B cell (primary cell): ENCODE data around the gene SNED1. TPM values are rescaled to one million over a fixed set of nuclear protein-coding genes. Genes with fewer than 3 reads are reported as not detected.

Experiments used
- ATAC-seq: fragments of 200-7000 bp; cut with Tn5 transposase; one replicate; pipeline ENCODE4 v1.10.0; 2021; ENCODE audit warnings: low read depth, mild to moderate bottlenecking, moderate number of reproducible peaks, moderate library complexity
- CTCF ChIA-PET: fragments of 350-600 bp; sonication (Branson Sonifier 250); formaldehyde crosslinking; loops from one replicate; lab custom pipeline; 2021; ENCODE audit warnings: antibody characterized with exemption, inconsistent platforms; lab: Charles Lee
- POLR2A ChIA-PET: fragments of 350-600 bp; sonication (Branson Sonifier 250); formaldehyde crosslinking; loops from one replicate; lab custom pipeline; 2021; ENCODE audit warnings: antibody characterized with exemption; lab: Charles Lee
- DNase-seq: peaks from one replicate; pipeline ENCODE4 v3.0.0; 2013
- H2AFZ ChIP-seq: 2 replicates; pipeline ENCODE4 v1.6.1; 2012; ENCODE audit warnings: mild to moderate bottlenecking, low read depth, low read length; ENCODE audit not compliant: insufficient read depth, poor library complexity, severe bottlenecking
- H3K27ac ChIP-seq, 2 donors: 1 replicate in 1 of 2; 2 replicates in 1 of 2; pipeline ENCODE4 v1.5.1; 2012 to 2013; ENCODE audit warnings: low read length in 2 of 2, mild to moderate bottlenecking in 2 of 2, moderate library complexity in 1 of 2
- H3K27me3 ChIP-seq, 4 experiments: fragments of 200-600 bp in 1 of 4; sonication (generic) in 1 of 4; replicated peaks in 1 of 4; 1 replicate in 2 of 4; 2 replicates in 2 of 4; pipeline versions ENCODE4 v1.6.1 to v1.7.0; 2013 to 2016; ENCODE audit warnings: low read length in 3 of 4, mild to moderate bottlenecking in 2 of 4, mixed read lengths in 1 of 4, moderate library complexity in 1 of 4; ENCODE audit not compliant: insufficient read depth in 4 of 4, control insufficient read depth in 3 of 4; ENCODE audit errors: control extremely low read depth in 1 of 4
- H3K36me3 ChIP-seq, 2 experiments: replicated peaks in 1 of 2; 1 replicate in 1 of 2; 2 replicates in 1 of 2; pipeline versions ENCODE4 v1.6.1 to v1.7.1; 2013; ENCODE audit warnings: low read length in 1 of 2; ENCODE audit not compliant: insufficient read depth in 2 of 2, control insufficient read depth in 1 of 2; ENCODE audit errors: control extremely low read depth in 1 of 2, extremely low read depth in 1 of 2
- H3K4me1 ChIP-seq, 2 donors: fragments of 200-600 bp in 1 of 2; sonication (generic) in 1 of 2; 1 replicate in 1 of 2; 2 replicates in 1 of 2; pipeline versions ENCODE4 v1.5.1 to v1.6.1; 2013 to 2017; ENCODE audit warnings: low read length in 2 of 2; ENCODE audit not compliant: control insufficient read depth in 2 of 2, insufficient read depth in 2 of 2
- H3K4me2 ChIP-seq: replicated peaks from 2 replicates; pipeline ENCODE3; 2012; ENCODE audit warnings: mild to moderate bottlenecking, low read depth, low read length; ENCODE audit not compliant: poor library complexity, severe bottlenecking
- H3K4me3 ChIP-seq, 5 experiments: fragments of 200-600 bp in 1 of 5; sonication (generic) in 1 of 5; 1 replicate in 3 of 5; 2 replicates in 2 of 5; pipeline versions ENCODE4 v1.5.1 to v1.7.0; 2011 to 2016; ENCODE audit warnings: low read length in 4 of 5, mild to moderate bottlenecking in 4 of 5, low read depth in 2 of 5, control low read depth in 1 of 5, moderate library complexity in 1 of 5; ENCODE audit not compliant: insufficient read depth in 1 of 5; ENCODE audit errors: control extremely low read depth in 1 of 5, extremely low read depth in 1 of 5
- H3K79me2 ChIP-seq: fragments of 200-600 bp; sonication (generic); one replicate; pipeline ENCODE4 v1.6.0; 2016; ENCODE audit warnings: low read length; ENCODE audit not compliant: control insufficient read depth, insufficient read depth
- H3K9ac ChIP-seq: fragments of 200-600 bp; sonication (generic); 2 replicates; pipeline ENCODE4 v1.6.1; 2017; ENCODE audit warnings: mild to moderate bottlenecking, low read length, moderate library complexity
- H3K9me3 ChIP-seq, 3 donors: one replicate each; pipeline versions ENCODE4 v1.6.1 to v1.7.1; 2013; ENCODE audit warnings: low read length in 2 of 3; ENCODE audit not compliant: control insufficient read depth in 2 of 3, insufficient read depth in 1 of 3; ENCODE audit errors: control extremely low read depth in 1 of 3
- H4K20me1 ChIP-seq: 2 replicates; pipeline ENCODE4 v1.6.0; 2012; ENCODE audit warnings: mild to moderate bottlenecking, low read length; ENCODE audit not compliant: insufficient read depth, control insufficient read depth, poor library complexity, severe bottlenecking
- H3K27ac Mint-ChIP-seq: one replicate; pipeline ENCODE4 v1.8.0; 2021; ENCODE audit warnings: mixed read lengths
- H3K27me3 Mint-ChIP-seq: one replicate; pipeline ENCODE4 v1.8.0; 2021; ENCODE audit warnings: mixed read lengths
- H3K4me1 Mint-ChIP-seq: one replicate; pipeline ENCODE4 v1.8.0; 2021; ENCODE audit warnings: mixed read lengths
- H3K4me3 Mint-ChIP-seq: one replicate; pipeline ENCODE4 v1.8.0; 2021; ENCODE audit warnings: mixed read lengths
- H3K9me3 Mint-ChIP-seq: one replicate; pipeline ENCODE4 v1.8.0; 2022; ENCODE audit warnings: mixed read lengths; ENCODE audit not compliant: insufficient read depth
- CTCF ChIP-seq: fragments of 200-600 bp; IDR thresholded peaks from one replicate; pipeline ENCODE4 v1.8.0; 2022; ENCODE audit warnings: antibody characterized with exemption, mild to moderate bottlenecking
- EZH2 ChIP-seq: IDR thresholded peaks from 2 replicates; pipeline ENCODE4 v1.6.1; 2012; ENCODE audit warnings: borderline replicate concordance, low read depth, mild to moderate bottlenecking, moderate library complexity, low read length; ENCODE audit not compliant: insufficient read depth, poor library complexity, severe bottlenecking
- WGBS: methylation state at CpG from one replicate; pipeline ENCODE4 v1.1.5; 2013; ENCODE audit warnings: missing lambda C conversion rate; ENCODE audit not compliant: insufficient coverage; 5-methylcytosine and 5-hydroxymethylcytosine counted together
- intact Hi-C: fragments of 100-400 bp; cut with micrococcal nuclease; formaldehyde crosslinking; loops from one replicate; pipeline ENCODE4 v1.10.0; 2022
- polyA plus RNA-seq: library from polyadenylated mRNA; depleted of rRNA; stranded (reverse); fragments of >200 nt; gene quantifications from 2 replicates; pipeline ENCODE4 v1.2.3, GENCODE V29; 2012
- total RNA-seq, 2 donors: library from RNA; stranded (reverse); fragments of 120-200 nt in 1 of 2; gene quantifications; 1 replicate in 1 of 2; 2 replicates in 1 of 2; pipeline versions ENCODE4 v1.2.3 to v1.2.4, GENCODE V29; 2013 to 2022

The SNED1 gene
- total and polyA plus RNA-seq, 2 donors (not counting 1 experiment from before 2014, with no cell fraction given): 25.5 to 336 TPM

- Mint-ChIP-seq H3K27me3 (peaks cover 3% of the 10 kb centered on the region), H3K9me3 (no peaks in the 10 kb centered on the region), H3K4me1 (no peaks in the 10 kb centered on the region), H3K27ac (no peak overlapping the region), H3K4me3 (no peak overlapping the region)
- H3K36me3 ChIP-seq: no peaks in the 10 kb centered on the region
- H4K20me1 ChIP-seq: no peaks in the 10 kb centered on the region
- no peak overlapping the region for H3K27ac ChIP-seq
- H3K9ac ChIP-seq: no peak overlapping the region
- H3K4me2 ChIP-seq: no peak overlapping the region
- H3K79me2 ChIP-seq: no peaks in the 10 kb centered on the region
- no peaks in the 10 kb centered on the region for H3K4me1 ChIP-seq
- TF ChIP-seq EZH2 (no peak), CTCF (no peak)
- H3K4me3 ChIP-seq: no peak overlapping the region
- CTCF ChIA-PET: no interaction called here
- no peaks in the 10 kb centered on the region for H3K9me3 ChIP-seq
- peaks cover 0 to 14% (median 0%) of the 10 kb centered on the region in 4 experiments for H3K27me3 ChIP-seq
- DNase-seq (no peak), ATAC-seq (no peak)
- 83% methylated on average over 27 of the region's 27 CpGs for WGBS
- H2AFZ ChIP-seq: no peak overlapping the region
- POLR2A ChIA-PET: no interaction called here
- intact Hi-C loops: no loop called here
Observed at GRCh38 chr2:240960971-240961876, 37.2 kb upstream of the SNED1 start.

- Histone ChIP-seq H3K9ac (no peak overlapping the region), H3K9me3 (no peaks in the 10 kb centered on the region), H3K79me2 (no peaks in the 10 kb centered on the region), H2AFZ (no peak overlapping the region), H3K4me3 (no peak overlapping the region), H3K27ac (no peak overlapping the region), H4K20me1 (no peaks in the 10 kb centered on the region), H3K27me3 (peaks cover 0 to 12% (median 0%) of the 10 kb centered on the region in 4 experiments), H3K4me1 (no peaks in the 10 kb centered on the region), H3K4me2 (no peak overlapping the region), H3K36me3 (no peaks in the 10 kb centered on the region)
- ATAC-seq (no peak), DNase-seq (no peak)
- H3K27me3 Mint-ChIP-seq: no peaks in the 10 kb centered on the region
- no peaks in the 10 kb centered on the region for H3K9me3 Mint-ChIP-seq
- no peak overlapping the region for H3K27ac Mint-ChIP-seq
- POLR2A ChIA-PET: no interaction called here
- 91% methylated on average over 9 of the region's 12 CpGs for WGBS
- H3K4me3 Mint-ChIP-seq: no peak overlapping the region
- CTCF ChIA-PET: no interaction called here
- intact Hi-C loops: no loop called here
- H3K4me1 Mint-ChIP-seq: no peaks in the 10 kb centered on the region
- TF ChIP-seq EZH2 (no peak), CTCF (no peak)
Observed at GRCh38 chr2:240961910-240962299, 36.5 kb upstream of the SNED1 start.
